CD4-positive, alpha-beta T cell treated with Interleukin-6 at 100 ng/mL for 8 hours (primary cell): Measurements from ENCODE around the gene MANBA.
"Not testable (repeated sequence)": the region's sequence is repeated elsewhere in the genome, so short reads cannot be mapped to it uniquely, and the experiment has no call there.

ENCODE experiments used
- DNase-seq: peaks from one replicate; pipeline ENCODE4 v3.0.0-alpha.2; 2020; ENCODE audit warnings: mixed read lengths, low spot score

MANBA gene

DNA sequence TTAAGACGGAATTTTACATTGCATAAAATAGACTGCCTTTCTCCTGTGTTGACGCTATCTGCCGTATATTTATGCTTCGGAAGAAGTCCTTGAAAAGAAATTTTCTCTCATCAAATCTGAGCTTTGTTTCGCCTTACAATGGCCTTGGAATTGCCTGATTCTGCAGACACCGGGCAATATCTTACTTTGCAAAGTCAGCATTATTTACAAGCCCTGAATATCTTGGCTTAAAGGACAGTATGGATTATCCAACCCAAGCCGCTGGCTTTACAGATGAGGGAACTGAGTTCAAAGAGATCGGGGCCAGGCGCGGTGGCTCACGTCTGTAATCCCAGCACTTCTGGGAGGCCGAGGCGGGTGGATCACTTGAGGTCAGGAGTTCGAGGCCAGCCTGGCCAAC is 1.1 kb upstream of the MANBA start:
- no peak for DNase-seq

DNA sequence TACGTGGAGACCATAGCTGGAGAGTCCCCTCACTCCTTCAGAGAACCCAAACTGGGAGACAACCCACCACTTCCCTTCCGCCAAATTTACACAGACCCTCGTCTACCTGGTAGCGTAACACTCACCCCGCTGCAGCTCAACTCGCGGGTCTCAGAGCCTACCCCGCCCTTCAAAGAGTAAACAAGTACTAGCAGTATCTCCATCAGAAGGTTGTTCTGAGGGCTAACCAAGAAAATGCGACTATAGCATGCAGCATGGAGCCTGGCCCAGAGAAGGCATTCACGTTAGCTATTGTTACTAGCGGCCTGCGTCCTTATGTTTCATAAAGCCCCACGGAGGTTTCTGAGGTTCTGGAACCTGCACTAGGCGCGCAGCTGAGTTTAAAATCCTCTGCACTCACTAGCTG is 531 bp upstream of the MANBA start:
- no peak for DNase-seq

GRCh38 chr4:102759831-102760644 is 730 bp downstream of the MANBA start:
- no peak for DNase-seq

DNA sequence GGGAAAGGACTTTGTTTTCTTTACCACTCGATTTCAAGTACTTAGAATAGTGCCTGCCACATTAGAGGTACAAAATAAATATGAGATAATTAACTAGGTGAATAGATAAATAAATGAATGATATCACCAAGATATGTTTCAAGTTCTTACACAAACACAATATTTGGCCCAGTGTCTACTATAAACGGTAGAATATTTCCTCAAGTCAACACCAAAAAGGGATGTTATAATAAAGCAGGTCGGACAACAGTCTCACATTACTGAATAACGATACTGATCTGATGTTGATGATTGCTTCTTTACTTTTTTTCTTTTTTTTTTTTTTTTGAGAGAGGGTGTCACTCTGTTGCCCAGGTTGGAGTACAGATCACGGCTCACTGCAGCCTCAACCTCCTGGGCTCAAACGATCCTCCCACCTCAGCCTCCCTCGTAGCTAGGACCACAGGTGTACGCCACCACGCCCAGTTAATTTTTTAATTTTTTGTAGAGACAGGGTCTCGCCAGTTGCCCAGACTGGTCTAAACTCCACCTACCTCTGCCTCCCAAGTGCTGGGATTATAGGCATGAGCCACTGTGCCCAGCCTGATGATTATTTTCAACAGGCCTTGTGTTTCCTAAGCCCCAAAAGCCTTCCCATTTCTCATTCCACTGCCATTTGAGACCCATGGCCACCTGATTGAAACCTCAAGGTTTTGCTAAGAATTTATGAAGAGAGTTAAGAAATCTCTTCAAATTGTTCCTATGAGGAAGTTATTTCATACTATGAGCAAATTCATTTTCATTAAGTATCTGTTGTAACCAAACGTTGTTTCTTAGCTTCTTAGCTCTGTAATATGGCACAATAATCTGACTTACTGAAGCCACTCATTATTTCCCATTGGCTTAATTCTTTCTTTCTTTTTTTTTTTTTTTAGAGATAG is 2.3 kb downstream of the MANBA start:
- DNase-seq: no peak

GRCh38 chr4:102757681-102758080 is 3.1 kb downstream of the MANBA start:
- no peak for DNase-seq

GRCh38 chr4:102754044-102754443 is 6.7 kb downstream of the MANBA start:
- no peak for DNase-seq

DNA sequence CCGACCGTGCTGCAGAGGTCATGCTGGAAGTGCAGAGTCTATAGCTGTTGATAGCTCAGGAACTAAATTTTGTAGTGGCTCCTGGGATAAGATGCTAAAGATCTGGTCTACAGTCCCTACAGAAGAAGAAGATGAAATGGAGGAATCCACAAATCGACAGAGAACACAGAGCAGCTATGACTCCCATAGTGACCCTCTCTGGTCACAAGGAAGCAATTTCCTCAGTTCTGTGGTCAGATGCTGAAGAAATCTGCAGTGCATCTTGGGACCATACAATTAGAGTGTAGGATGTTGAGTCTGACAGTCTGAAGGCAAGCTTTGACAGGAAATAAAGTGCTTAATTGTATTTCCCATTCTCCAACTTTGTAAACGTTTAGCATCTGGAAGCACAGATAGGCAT is 8.8 kb downstream of the MANBA start:
- no peak for DNase-seq

GRCh38 chr4:102743352-102743751 is 17.4 kb downstream of the MANBA start:
- not testable (repeated sequence) for DNase-seq

GRCh38 chr4:102738802-102739201 is 22.0 kb downstream of the MANBA start:
- not testable (repeated sequence) for DNase-seq

- DNase-seq: no peak
Observed at GRCh38 chr4:102736636-102737549, 23.9 kb downstream of the MANBA start.

DNA sequence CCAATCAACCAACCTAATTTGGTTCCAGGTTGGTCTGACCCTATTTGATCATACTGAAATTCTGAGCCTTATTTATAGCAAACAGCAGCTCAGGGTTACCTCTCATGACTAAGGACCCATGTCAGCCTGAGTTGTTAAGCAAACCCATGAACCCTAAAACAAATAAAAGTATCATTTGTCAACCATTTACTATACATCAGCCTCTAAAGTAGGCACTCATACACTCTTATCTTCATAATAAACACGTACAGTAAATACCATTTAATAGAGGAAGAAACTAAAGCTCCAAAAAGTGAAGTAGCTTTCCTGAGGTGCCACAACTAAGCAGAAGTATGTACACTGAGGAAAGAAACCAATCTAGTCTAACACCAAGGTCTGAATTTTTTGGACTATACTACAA is 25.2 kb downstream of the MANBA start:
- DNase-seq: no peak

GRCh38 chr4:102734591-102735385 is 26.0 kb downstream of the MANBA start:
- no peak for DNase-seq

- DNase-seq: no peak
Observed at GRCh38 chr4:102734116-102734515, 26.7 kb downstream of the MANBA start.

DNA sequence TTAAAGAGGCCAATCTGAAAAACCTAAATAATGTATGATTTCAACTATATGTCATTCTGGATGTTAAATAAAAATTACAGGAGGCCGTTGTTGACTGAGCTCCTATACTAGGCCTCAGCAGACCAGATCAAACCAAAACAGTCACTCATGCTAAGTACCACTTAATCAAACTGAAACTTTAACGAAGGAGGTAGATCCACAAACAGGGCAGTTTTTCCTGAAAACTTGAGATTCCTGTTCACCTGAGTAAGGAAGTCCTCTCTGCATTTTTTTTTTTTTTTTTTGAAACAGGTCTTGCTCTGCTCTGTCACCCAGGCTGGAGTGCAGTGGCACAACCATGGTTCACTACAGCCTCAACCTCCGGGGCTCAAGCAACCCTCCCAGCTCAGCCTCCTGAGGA is 27.7 kb downstream of the MANBA start:
- no peak for DNase-seq

- DNase-seq: no peak
Observed at GRCh38 chr4:102732678-102733077, 28.1 kb downstream of the MANBA start.

DNA sequence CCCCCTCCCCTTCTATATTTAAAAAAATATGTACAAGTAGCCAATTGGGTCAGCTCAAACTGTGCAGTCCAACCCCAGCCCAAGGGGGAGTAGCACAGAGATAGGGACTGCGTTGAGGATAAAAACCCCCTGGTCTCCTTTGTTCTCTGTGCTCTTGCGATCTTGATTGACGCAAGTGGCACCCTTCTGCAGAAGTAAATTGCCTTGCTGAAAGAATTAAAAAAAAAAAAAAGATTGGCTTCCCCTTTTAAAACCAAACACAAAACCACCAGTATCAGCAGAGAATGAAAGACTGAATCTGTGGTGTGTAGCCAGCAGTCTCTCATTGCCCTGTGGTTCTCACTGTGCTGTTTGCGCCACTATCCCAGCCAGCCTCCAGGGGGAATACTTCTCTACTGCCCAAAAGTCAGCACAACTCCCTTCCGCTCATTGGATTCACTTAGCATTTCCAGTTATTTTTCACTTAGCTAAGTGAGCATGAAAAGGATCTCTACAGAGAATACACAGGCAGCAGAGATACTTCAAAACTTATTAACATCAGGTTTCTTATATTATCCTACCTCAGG is 29.7 kb downstream of the MANBA start:
- no peak for DNase-seq

- DNase-seq: not testable (repeated sequence)
Observed at GRCh38 chr4:102729486-102729885, 31.3 kb downstream of the MANBA start.

DNA sequence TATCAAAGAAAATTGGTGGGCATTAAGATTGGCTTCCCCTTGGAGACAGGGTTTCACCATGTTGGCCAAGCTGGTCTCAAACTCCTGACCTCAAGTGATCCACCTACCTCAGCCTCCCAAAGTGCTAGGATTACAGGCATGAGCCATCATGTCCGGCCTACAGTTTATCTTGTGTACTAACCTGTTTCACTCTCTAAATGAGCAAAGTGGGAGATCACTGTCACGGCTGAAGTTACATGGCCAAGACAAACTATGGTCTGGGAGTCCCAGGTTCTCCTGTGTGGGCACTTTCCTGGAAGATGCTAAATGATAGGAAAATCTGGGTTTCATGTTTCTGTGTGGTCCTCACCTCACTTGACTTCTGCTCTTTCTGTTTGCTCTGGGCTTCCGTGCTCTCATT is 33.8 kb downstream of the MANBA start:
- DNase-seq: not testable (repeated sequence)

DNA sequence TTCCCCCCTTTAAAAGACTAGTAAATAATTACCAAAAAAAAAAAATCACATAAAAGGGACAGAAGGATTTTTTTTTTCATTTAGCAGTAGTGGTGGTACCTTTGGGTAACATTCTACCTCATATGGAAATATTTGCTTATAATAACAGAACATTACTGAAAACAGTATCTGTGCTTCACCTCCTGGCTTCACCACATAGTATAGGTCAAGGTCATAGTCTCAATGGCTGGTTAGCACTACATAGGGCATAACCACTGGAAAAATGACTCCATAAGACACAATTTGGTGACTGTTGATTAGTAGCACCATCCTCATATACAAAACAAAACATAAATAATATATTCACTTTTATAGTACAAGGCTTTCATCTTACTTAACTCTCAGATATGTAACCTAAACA is 34.7 kb downstream of the MANBA start:
- DNase-seq: no peak

- no peak for DNase-seq
Observed at GRCh38 chr4:102725229-102725628, 35.5 kb downstream of the MANBA start.

- no peak for DNase-seq
Observed at GRCh38 chr4:102723511-102723910, 37.3 kb downstream of the MANBA start.
